Stimulated activated memory B cell treated with anti-CD40 and anti-IgM and Interleukin-4, amounts not matched to agents 10 μg/mL and 1 μg/mL and 100 μg/mL, for 72 hours (primary cell): ENCODE measurements around the gene OPN1MW.
"Not testable (repeated sequence)": the region's sequence is repeated elsewhere in the genome, so short reads cannot be mapped to it uniquely, and the experiment has no call there.

Source experiments
- ATAC-seq: fragments of 150-1000 bp; cut with Tn5 transposase; 2 replicates; pipeline ENCODE4 v1.10.0; 2021
- H3K27ac Mint-ChIP-seq: one replicate; pipeline ENCODE4 v1.8.0; 2022; ENCODE audit warnings: mild to moderate bottlenecking, mixed read lengths
- H3K27me3 Mint-ChIP-seq: one replicate; pipeline ENCODE4 v1.8.0; 2022; ENCODE audit warnings: mixed read lengths
- H3K36me3 Mint-ChIP-seq: one replicate; pipeline ENCODE4 v1.8.0; 2022; ENCODE audit warnings: mixed read lengths
- H3K4me1 Mint-ChIP-seq: one replicate; pipeline ENCODE4 v1.8.0; 2022; ENCODE audit warnings: mixed read lengths
- H3K4me3 Mint-ChIP-seq: one replicate; pipeline ENCODE4 v1.8.0; 2022; ENCODE audit warnings: mild to moderate bottlenecking, moderate library complexity, mixed read lengths
- H3K9me3 Mint-ChIP-seq: one replicate; pipeline ENCODE4 v1.8.0; 2022; ENCODE audit warnings: mixed read lengths

OPN1MW gene

GRCh38 chrX:154174356-154174755 lies 8.0 kb upstream of the OPN1MW start:
- not testable (repeated sequence) for H3K4me1 Mint-ChIP-seq, H3K4me3 Mint-ChIP-seq, H3K36me3 Mint-ChIP-seq, H3K27ac Mint-ChIP-seq, H3K27me3 Mint-ChIP-seq, H3K9me3 Mint-ChIP-seq, ATAC-seq

GRCh38 chrX:154183794-154184193 lies 1.4 kb downstream of the OPN1MW start:
- not testable (repeated sequence) for H3K4me3 Mint-ChIP-seq, ATAC-seq, H3K27ac Mint-ChIP-seq, H3K4me1 Mint-ChIP-seq, H3K9me3 Mint-ChIP-seq, H3K36me3 Mint-ChIP-seq, H3K27me3 Mint-ChIP-seq

GRCh38 chrX:154192846-154193245 lies 10.4 kb downstream of the OPN1MW start:
- not testable (repeated sequence) for H3K27ac Mint-ChIP-seq, H3K27me3 Mint-ChIP-seq, H3K36me3 Mint-ChIP-seq, H3K9me3 Mint-ChIP-seq, ATAC-seq, H3K4me3 Mint-ChIP-seq, H3K4me1 Mint-ChIP-seq

- not testable (repeated sequence) for H3K27me3 Mint-ChIP-seq, H3K9me3 Mint-ChIP-seq, ATAC-seq, H3K4me3 Mint-ChIP-seq, H3K4me1 Mint-ChIP-seq, H3K36me3 Mint-ChIP-seq, H3K27ac Mint-ChIP-seq
Observed at GRCh38 chrX:154194316-154194715, 11.9 kb downstream of the OPN1MW start.

- not testable (repeated sequence) for ATAC-seq
Observed at GRCh38 chrX:154196466-154196865, 14.1 kb downstream of the OPN1MW start.

GRCh38 chrX:154209670-154210418 lies 27.4 kb downstream of the OPN1MW start:
- H3K4me1 Mint-ChIP-seq, H3K9me3 Mint-ChIP-seq, H3K4me3 Mint-ChIP-seq, H3K27me3 Mint-ChIP-seq, H3K36me3 Mint-ChIP-seq, H3K27ac Mint-ChIP-seq: not testable (repeated sequence)
- peak; percentile 99 for ATAC-seq

More at GRCh38 chrX:154196466-154196865, 14.1 kb downstream of the OPN1MW start:
- not testable (repeated sequence) for H3K9me3 Mint-ChIP-seq, H3K27me3 Mint-ChIP-seq, H3K36me3 Mint-ChIP-seq, H3K4me1 Mint-ChIP-seq, H3K27ac Mint-ChIP-seq, H3K4me3 Mint-ChIP-seq

GRCh38 chrX:154211057-154211456 lies 28.7 kb downstream of the OPN1MW start:
- ATAC-seq, H3K4me1 Mint-ChIP-seq, H3K9me3 Mint-ChIP-seq, H3K36me3 Mint-ChIP-seq, H3K27me3 Mint-ChIP-seq, H3K27ac Mint-ChIP-seq, H3K4me3 Mint-ChIP-seq: not testable (repeated sequence)

- H3K4me3 Mint-ChIP-seq, H3K9me3 Mint-ChIP-seq, H3K4me1 Mint-ChIP-seq, H3K36me3 Mint-ChIP-seq, H3K27me3 Mint-ChIP-seq, H3K27ac Mint-ChIP-seq, ATAC-seq: not testable (repeated sequence)
Observed at GRCh38 chrX:154211499-154211898, 29.1 kb downstream of the OPN1MW start.

- H3K9me3 Mint-ChIP-seq, H3K4me3 Mint-ChIP-seq, H3K36me3 Mint-ChIP-seq, H3K27ac Mint-ChIP-seq, ATAC-seq, H3K4me1 Mint-ChIP-seq, H3K27me3 Mint-ChIP-seq: not testable (repeated sequence)
Observed at GRCh38 chrX:154219456-154219855, 37.1 kb downstream of the OPN1MW start, which contains the start of gene OPN1MW2. TSS of gene OPN1MW2 (plus strand) at chrX:154219756. CDS start at chrX:154219816, 60 bp downstream.

- not testable (repeated sequence) for H3K36me3 Mint-ChIP-seq, H3K27ac Mint-ChIP-seq, H3K9me3 Mint-ChIP-seq, H3K27me3 Mint-ChIP-seq, H3K4me3 Mint-ChIP-seq, ATAC-seq, H3K4me1 Mint-ChIP-seq
Observed at GRCh38 chrX:154225292-154225691, 42.9 kb downstream of the OPN1MW start.

- not testable (repeated sequence) for H3K27me3 Mint-ChIP-seq, H3K36me3 Mint-ChIP-seq, H3K4me3 Mint-ChIP-seq, H3K9me3 Mint-ChIP-seq, H3K27ac Mint-ChIP-seq, ATAC-seq, H3K4me1 Mint-ChIP-seq
Observed at GRCh38 chrX:154226706-154227105, 44.3 kb downstream of the OPN1MW start.

GRCh38 chrX:154231443-154231842 lies 49.0 kb downstream of the OPN1MW start:
- not testable (repeated sequence) for H3K27ac Mint-ChIP-seq, H3K4me3 Mint-ChIP-seq, H3K36me3 Mint-ChIP-seq, H3K27me3 Mint-ChIP-seq, H3K4me1 Mint-ChIP-seq, ATAC-seq, H3K9me3 Mint-ChIP-seq

- H3K27me3 Mint-ChIP-seq, H3K36me3 Mint-ChIP-seq, H3K9me3 Mint-ChIP-seq, H3K4me1 Mint-ChIP-seq, ATAC-seq, H3K4me3 Mint-ChIP-seq, H3K27ac Mint-ChIP-seq: not testable (repeated sequence)
Observed at GRCh38 chrX:154233620-154234019, 51.2 kb downstream of the OPN1MW start.

GRCh38 chrX:154238939-154239559 lies 56.7 kb downstream of the OPN1MW start:
- not testable (repeated sequence) for H3K27me3 Mint-ChIP-seq, H3K4me1 Mint-ChIP-seq, H3K4me3 Mint-ChIP-seq, H3K27ac Mint-ChIP-seq, H3K9me3 Mint-ChIP-seq, H3K36me3 Mint-ChIP-seq, ATAC-seq

GRCh38 chrX:154239982-154240503 lies 57.6 kb downstream of the OPN1MW start:
- H3K9me3 Mint-ChIP-seq, H3K27ac Mint-ChIP-seq, H3K27me3 Mint-ChIP-seq, H3K4me3 Mint-ChIP-seq, H3K36me3 Mint-ChIP-seq, H3K4me1 Mint-ChIP-seq, ATAC-seq: not testable (repeated sequence)
